H1 (cell line): ENCODE results near the gene NOX1.

Source experiments
- EZH2 ChIP-seq: fragments of 200-600 bp; sonication (generic); IDR thresholded peaks from 2 replicates; pipeline ENCODE4 v1.7.1; 2012; ENCODE audit warnings: low read depth, mild to moderate bottlenecking, moderate library complexity, low read length, inconsistent platforms; ENCODE audit not compliant: severe bottlenecking
- GABPA ChIP-seq: IDR thresholded peaks from 2 replicates; pipeline ENCODE4 v1.6.1; 2011; ENCODE audit warnings: mild to moderate bottlenecking, low read length, moderate library complexity, borderline replicate concordance; ENCODE audit not compliant: insufficient read depth

DNA sequence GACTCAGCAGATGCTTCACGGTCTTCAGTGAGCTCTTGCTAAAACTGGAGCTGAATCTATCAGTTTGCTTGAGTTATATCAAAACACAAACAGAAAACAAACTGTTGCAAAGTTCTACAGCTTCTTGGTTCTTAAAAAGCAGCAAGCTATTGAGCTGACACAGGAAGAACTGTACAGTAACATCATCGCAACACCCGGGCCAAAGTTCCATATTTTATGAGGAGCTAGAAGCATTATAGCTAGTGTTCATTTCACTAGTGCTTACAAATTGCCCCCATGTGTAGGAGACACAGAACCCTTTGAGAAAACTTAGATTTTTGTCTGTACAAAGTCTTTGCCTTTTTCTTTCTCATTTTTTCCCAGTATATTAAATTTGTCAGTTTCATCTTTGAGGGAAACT is 71.3 kb downstream of the NOX1 start:
- TF ChIP-seq GABPA (no peak), EZH2 (no peak)
